H9 (cell line): ENCODE measurements around the gene CLMN. TPM values are rescaled to one million over a fixed set of nuclear protein-coding genes. Genes with fewer than 3 reads are reported as not detected.

ENCODE experiments used
- DNase-seq: peaks from one replicate; pipeline ENCODE4 v3.0.0-alpha.2; 2017
- H2AFZ ChIP-seq: one replicate; pipeline ENCODE4 v1.6.1; 2013; ENCODE audit warnings: mild to moderate bottlenecking, low read length, control low read depth, moderate library complexity
- H2AK5ac ChIP-seq: 2 replicates; pipeline ENCODE4 v1.6.1; 2013; ENCODE audit warnings: low read length, control low read depth, mixed read lengths; ENCODE audit not compliant: insufficient read length
- H2BK120ac ChIP-seq: one replicate; pipeline ENCODE4 v1.6.1; 2013; ENCODE audit warnings: low read depth, mild to moderate bottlenecking, low read length, control low read depth, inconsistent platforms; ENCODE audit not compliant: poor library complexity, severe bottlenecking
- H2BK12ac ChIP-seq: 2 replicates; pipeline ENCODE4 v1.6.1; 2013; ENCODE audit warnings: low read length, control low read depth, mixed read lengths, low read depth; ENCODE audit not compliant: insufficient read length
- H2BK15ac ChIP-seq: 2 replicates; pipeline ENCODE4 v1.6.1; 2013; ENCODE audit warnings: low read depth, low read length, control low read depth
- H2BK20ac ChIP-seq: one replicate; pipeline ENCODE4 v1.6.1; 2013; ENCODE audit warnings: low read depth, mild to moderate bottlenecking, low read length, control low read depth, inconsistent platforms; ENCODE audit not compliant: poor library complexity, severe bottlenecking
- H2BK5ac ChIP-seq: 2 replicates; pipeline ENCODE4 v1.6.1; 2013; ENCODE audit warnings: low read length, control low read depth, mixed read lengths; ENCODE audit not compliant: insufficient read length
- H3K14ac ChIP-seq: 2 replicates; pipeline ENCODE4 v1.6.1; 2013; ENCODE audit warnings: low read length, control low read depth; ENCODE audit not compliant: insufficient read depth
- H3K18ac ChIP-seq: 2 replicates; pipeline ENCODE4 v1.6.1; 2013; ENCODE audit warnings: low read depth, mild to moderate bottlenecking, mixed read lengths, low read length, control low read depth; ENCODE audit not compliant: insufficient read length
- H3K23ac ChIP-seq: 2 replicates; pipeline ENCODE4 v1.6.1; 2013; ENCODE audit warnings: low read length, control low read depth, mixed read lengths, low read depth; ENCODE audit not compliant: insufficient read length
- H3K23me2 ChIP-seq: 2 replicates; pipeline ENCODE4 v1.6.1; 2013; ENCODE audit warnings: low read depth, mild to moderate bottlenecking, mixed read lengths, low read length, control low read depth; ENCODE audit not compliant: insufficient read length, poor library complexity, severe bottlenecking
- H3K27ac ChIP-seq: 2 replicates; pipeline ENCODE4 v1.5.1; 2013; ENCODE audit warnings: low read length, control low read depth, mixed read lengths, low read depth; ENCODE audit not compliant: insufficient read length
- H3K27me3 ChIP-seq: 2 replicates; pipeline ENCODE4 v1.6.1; 2013; ENCODE audit warnings: low read length, control low read depth, inconsistent platforms; ENCODE audit not compliant: insufficient read depth
- H3K4ac ChIP-seq: 2 replicates; pipeline ENCODE4 v1.6.1; 2013; ENCODE audit warnings: low read depth, mild to moderate bottlenecking, control low read depth, inconsistent platforms, low read length, moderate library complexity
- H3K4me1 ChIP-seq: 2 replicates; pipeline ENCODE4 v1.6.1; 2013; ENCODE audit warnings: low read length, control low read depth, inconsistent platforms; ENCODE audit not compliant: insufficient read depth
- H3K4me2 ChIP-seq: 2 replicates; pipeline ENCODE4 v1.6.1; 2013; ENCODE audit warnings: low read length, control low read depth, mixed read lengths; ENCODE audit not compliant: insufficient read length, insufficient read depth
- H3K56ac ChIP-seq: 2 replicates; pipeline ENCODE4 v1.6.1; 2013; ENCODE audit warnings: low read depth, mild to moderate bottlenecking, mixed read lengths, low read length, control low read depth; ENCODE audit not compliant: insufficient read length
- H3K79me1 ChIP-seq: 2 replicates; pipeline ENCODE4 v1.6.1; 2013; ENCODE audit warnings: low read depth, mild to moderate bottlenecking, moderate library complexity, low read length, control low read depth, inconsistent platforms; ENCODE audit not compliant: insufficient read depth, poor library complexity, severe bottlenecking
- H3K79me2 ChIP-seq: 2 replicates; pipeline ENCODE4 v1.6.1; 2013; ENCODE audit warnings: low read length, control low read depth, inconsistent platforms; ENCODE audit not compliant: insufficient read depth
- H3K9ac ChIP-seq: 2 replicates; pipeline ENCODE4 v1.6.1; 2013; ENCODE audit warnings: low read length, control low read depth, mixed read lengths; ENCODE audit not compliant: insufficient read length; ENCODE audit errors: extremely low read depth
- H3K9me3 ChIP-seq: one replicate; pipeline ENCODE4 v1.6.1; 2013; ENCODE audit warnings: low read depth, low read length, inconsistent platforms; ENCODE audit not compliant: control insufficient read depth
- H3T11ph ChIP-seq: one replicate; pipeline ENCODE4 v1.6.1; 2013; ENCODE audit warnings: mild to moderate bottlenecking, low read length, control low read depth, inconsistent platforms
- H4K20me1 ChIP-seq: one replicate; pipeline ENCODE4 v1.6.1; 2013; ENCODE audit not compliant: control insufficient read depth, insufficient read length, insufficient read depth
- H4K5ac ChIP-seq: 2 replicates; pipeline ENCODE4 v1.6.1; 2013; ENCODE audit warnings: low read depth, mild to moderate bottlenecking, mixed read lengths, low read length, control low read depth; ENCODE audit not compliant: insufficient read length
- H4K8ac ChIP-seq: replicated peaks from 2 replicates; pipeline ENCODE4 v1.6.1; 2013; ENCODE audit warnings: low read length, control low read depth, mixed read lengths, low read depth; ENCODE audit not compliant: insufficient read length
- H4K91ac ChIP-seq: 2 replicates; pipeline ENCODE4 v1.6.1; 2013; ENCODE audit warnings: low read depth, mild to moderate bottlenecking, moderate library complexity, mixed read lengths, low read length, control low read depth; ENCODE audit not compliant: insufficient read length
- H3K27ac Mint-ChIP-seq, 3 experiments: 2 replicates in 2 of 3; 3 replicates in 1 of 3; pipeline ENCODE4 v1.8.0; 2020 to 2021; ENCODE audit warnings: mixed read lengths in 3 of 3, mild to moderate bottlenecking in 1 of 3, moderate library complexity in 1 of 3
- H3K27me3 Mint-ChIP-seq: 2 replicates; pipeline ENCODE4 v1.8.0; 2021; ENCODE audit warnings: low read depth, mild to moderate bottlenecking, moderate library complexity, mixed read lengths
- H3K36me3 Mint-ChIP-seq, 3 experiments: 2 replicates in 2 of 3; 3 replicates in 1 of 3; pipeline ENCODE4 v1.8.0; 2020 to 2021; ENCODE audit warnings: low read depth in 3 of 3, mixed read lengths in 3 of 3; ENCODE audit not compliant: insufficient read depth in 1 of 3
- H3K4me1 Mint-ChIP-seq, 2 experiments: 2 replicates each; pipeline ENCODE4 v1.8.0; 2020; ENCODE audit warnings: mixed read lengths in 2 of 2
- H3K4me3 Mint-ChIP-seq, 2 experiments: 2 replicates in 1 of 2; 3 replicates in 1 of 2; pipeline ENCODE4 v1.8.0; 2020 to 2021; ENCODE audit warnings: mild to moderate bottlenecking in 2 of 2, mixed read lengths in 2 of 2, moderate library complexity in 1 of 2
- H3K9me3 Mint-ChIP-seq, 2 experiments: 2 replicates in 1 of 2; 3 replicates in 1 of 2; pipeline ENCODE4 v1.8.0; 2020; ENCODE audit warnings: mild to moderate bottlenecking in 2 of 2, mixed read lengths in 2 of 2, moderate library complexity in 1 of 2
- CTCF ChIP-seq: fragments of 200-600 bp; sonication (generic); conservative IDR thresholded peaks from 3 replicates; pipeline ENCODE4 v1.8.0; 2021; ENCODE audit warnings: antibody characterized with exemption, mild to moderate bottlenecking
- WGBS: extraction: QIAGEN DNeasy Blood & Tissue Kit; methylation state at CpG from one replicate; pipeline ENCODE4 v1.1.7; 2013; ENCODE audit warnings: missing lambda C conversion rate, low lambda C conversion rate, mixed read lengths; ENCODE audit not compliant: insufficient read length; ENCODE audit errors: extremely low coverage; 5-methylcytosine and 5-hydroxymethylcytosine counted together
- total RNA-seq: library from RNA; stranded (reverse); gene quantifications from 2 replicates; pipeline ENCODE4 v1.2.1, GENCODE V29; 2021

Gene CLMN
- total RNA-seq, 1 experiment from 2014 or later = 7.6 TPM

GRCh38 chr14:95265106-95266094 is 54.3 kb downstream of the CLMN start:
- Mint-ChIP-seq H3K36me3 (no peaks in the 10 kb centered on the region; a peak in 1 of 7 replicates), H3K9me3 (peaks cover 3% of the 10 kb centered on the region in 2 experiments; a peak in 3 of 5 replicates), H3K27me3 (no peaks in the 10 kb centered on the region), H3K27ac (no peak overlapping the region), H3K4me1 (peaks cover 8% of the 10 kb centered on the region in 2 experiments; a peak in 3 of 4 replicates), H3K4me3 (no peak overlapping the region)
- Histone ChIP-seq H3T11ph (no peak overlapping the region), H2BK120ac (no peak overlapping the region), H3K27ac (no peak overlapping the region), H3K9me3 (no peaks in the 10 kb centered on the region), H2BK12ac (no peak overlapping the region), H4K91ac (no peak overlapping the region), H2AK5ac (no peak overlapping the region), H3K79me1 (no peaks in the 10 kb centered on the region), H4K20me1 (no peaks in the 10 kb centered on the region), H4K5ac (no peak overlapping the region), H3K4me1 (no peaks in the 10 kb centered on the region), H3K23ac (no peak overlapping the region), H3K18ac (no peak overlapping the region), H3K27me3 (no peaks in the 10 kb centered on the region), H3K14ac (no peak overlapping the region), H2BK15ac (no peak overlapping the region), H3K23me2 (no peaks in the 10 kb centered on the region), H3K56ac (no peak overlapping the region), H3K4me2 (no peak overlapping the region), H3K9ac (no peak overlapping the region), H2AFZ (no peak overlapping the region), H4K8ac (no peak overlapping the region), H3K4ac (no peak overlapping the region), H2BK5ac (no peak overlapping the region), H2BK20ac (no peak overlapping the region), H3K79me2 (no peaks in the 10 kb centered on the region)
- TF ChIP-seq CTCF = no peak
- WGBS = no CpG with 5 or more reads among the region's 12 CpGs
- DNase-seq = peak; percentile 17
